Muscle of leg (tissue), 11 donors: ENCODE results near the gene HOXA7. TPM values are rescaled to one million over a fixed set of nuclear protein-coding genes. Genes with fewer than 3 reads are reported as not detected.
A peak's percentile ranks its signal among the peaks of the same experiment; 100 is the strongest.

Experiments used
- DNase-seq: peaks from one replicate; pipeline ENCODE4 v3.0.0; 2013
- H3K27ac ChIP-seq: one replicate; pipeline ENCODE4 v1.5.1; 2013; ENCODE audit warnings: mild to moderate bottlenecking, low read length, control low read depth
- H3K27me3 ChIP-seq: one replicate; pipeline ENCODE4 v1.6.1; 2013; ENCODE audit warnings: low read length; ENCODE audit not compliant: control insufficient read depth, insufficient read depth
- H3K36me3 ChIP-seq: one replicate; pipeline ENCODE4 v1.6.1; 2013; ENCODE audit warnings: low read length; ENCODE audit not compliant: control insufficient read depth, insufficient read depth
- H3K4me1 ChIP-seq: one replicate; pipeline ENCODE4 v1.6.1; 2013; ENCODE audit warnings: low read length; ENCODE audit not compliant: control insufficient read depth, insufficient read depth
- H3K4me3 ChIP-seq: one replicate; pipeline ENCODE4 v1.5.1; 2013; ENCODE audit warnings: low read length, control low read depth
- H3K9me3 ChIP-seq: replicated peaks from 2 replicates; pipeline ENCODE4 v1.6.1; 2013; ENCODE audit warnings: low read depth, low read length; ENCODE audit not compliant: control insufficient read depth
- WGBS: methylation state at CpG from one replicate; pipeline ENCODE4 v1.1.5; 2013; ENCODE audit warnings: missing lambda C conversion rate; ENCODE audit not compliant: insufficient coverage; 5-methylcytosine and 5-hydroxymethylcytosine counted together
- polyA plus RNA-seq, 8 donors: library from polyadenylated mRNA; unstranded; fragments of 120-200 nt; gene quantifications; one replicate each; pipeline versions ENCODE4 v1.2.1 to v1.2.3, GENCODE V29; 2013; ENCODE audit warnings: inconsistent platforms in 1 of 8, low replicate concordance in 1 of 8; ENCODE audit not compliant: insufficient read length in 8 of 8, insufficient read depth in 1 of 8
- total RNA-seq: library from RNA; stranded (reverse); fragments of 120-200 nt; gene quantifications from one replicate; pipeline ENCODE4 v1.2.4, GENCODE V29; 2013

The HOXA7 gene
- total and polyA plus RNA-seq, 9 donors, result 3.9 to 16.3 (median 11.5) TPM

DNA sequence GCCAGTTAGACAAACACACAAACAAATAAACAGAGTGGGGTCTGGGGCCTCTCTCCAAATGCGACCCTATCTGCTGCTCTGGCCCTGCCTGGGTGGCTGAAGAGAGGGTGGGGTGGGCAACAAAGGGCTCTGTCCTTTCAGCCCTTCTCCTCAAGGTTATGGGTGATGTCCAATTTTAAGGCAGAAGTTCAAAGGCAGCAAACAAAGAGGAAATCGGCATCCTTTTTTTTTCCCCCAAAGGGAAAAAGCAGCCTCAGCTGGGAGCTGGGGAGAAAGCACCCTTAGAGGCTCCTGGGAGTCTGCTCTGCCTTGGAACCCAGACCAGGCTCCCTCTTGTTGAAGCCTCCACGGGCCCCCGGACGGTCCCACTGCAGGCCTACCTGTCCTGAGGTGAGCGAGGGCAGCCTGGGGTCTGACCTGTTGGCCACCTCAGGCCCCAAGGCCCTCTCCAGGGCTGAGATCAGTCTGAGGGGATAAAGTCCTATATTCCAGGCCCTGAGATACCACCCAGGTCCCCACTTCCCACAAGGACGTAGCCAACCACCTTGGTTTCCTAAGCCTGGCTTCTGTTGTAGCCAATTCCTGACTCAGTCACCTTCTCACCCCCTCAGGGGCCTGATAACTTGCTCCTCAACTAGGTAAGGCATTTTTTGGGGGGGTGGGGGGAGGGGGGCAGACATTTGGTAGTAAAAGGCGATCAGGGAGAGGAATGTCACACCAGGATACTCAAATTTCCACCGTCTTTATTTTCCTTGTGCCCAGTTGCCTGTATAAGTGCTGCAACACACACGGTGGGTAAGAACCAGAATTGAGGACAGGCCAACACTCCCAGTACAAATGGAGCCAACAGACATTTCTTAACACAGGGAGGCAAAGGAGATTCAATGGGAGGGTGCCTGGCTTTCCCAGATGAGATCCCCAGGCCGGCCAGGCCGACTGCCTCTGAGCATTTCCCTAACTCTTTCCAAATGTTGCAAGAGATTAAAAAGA, 24.3 kb upstream of the HOXA7 start:
- peaks cover 73% of the 10 kb centered on the region for H3K27me3 ChIP-seq
- peak overlapping the region; percentile 96 for H3K27ac ChIP-seq
- H3K4me3 ChIP-seq, result no peak overlapping the region
- no peaks in the 10 kb centered on the region for H3K36me3 ChIP-seq
- DNase-seq, result peak; percentile 50
- no peaks in the 10 kb centered on the region for H3K9me3 ChIP-seq
- WGBS, result 46% methylated on average over 4 of the region's 12 CpGs
- H3K4me1 ChIP-seq, result peaks cover 76% of the 10 kb centered on the region

DNA sequence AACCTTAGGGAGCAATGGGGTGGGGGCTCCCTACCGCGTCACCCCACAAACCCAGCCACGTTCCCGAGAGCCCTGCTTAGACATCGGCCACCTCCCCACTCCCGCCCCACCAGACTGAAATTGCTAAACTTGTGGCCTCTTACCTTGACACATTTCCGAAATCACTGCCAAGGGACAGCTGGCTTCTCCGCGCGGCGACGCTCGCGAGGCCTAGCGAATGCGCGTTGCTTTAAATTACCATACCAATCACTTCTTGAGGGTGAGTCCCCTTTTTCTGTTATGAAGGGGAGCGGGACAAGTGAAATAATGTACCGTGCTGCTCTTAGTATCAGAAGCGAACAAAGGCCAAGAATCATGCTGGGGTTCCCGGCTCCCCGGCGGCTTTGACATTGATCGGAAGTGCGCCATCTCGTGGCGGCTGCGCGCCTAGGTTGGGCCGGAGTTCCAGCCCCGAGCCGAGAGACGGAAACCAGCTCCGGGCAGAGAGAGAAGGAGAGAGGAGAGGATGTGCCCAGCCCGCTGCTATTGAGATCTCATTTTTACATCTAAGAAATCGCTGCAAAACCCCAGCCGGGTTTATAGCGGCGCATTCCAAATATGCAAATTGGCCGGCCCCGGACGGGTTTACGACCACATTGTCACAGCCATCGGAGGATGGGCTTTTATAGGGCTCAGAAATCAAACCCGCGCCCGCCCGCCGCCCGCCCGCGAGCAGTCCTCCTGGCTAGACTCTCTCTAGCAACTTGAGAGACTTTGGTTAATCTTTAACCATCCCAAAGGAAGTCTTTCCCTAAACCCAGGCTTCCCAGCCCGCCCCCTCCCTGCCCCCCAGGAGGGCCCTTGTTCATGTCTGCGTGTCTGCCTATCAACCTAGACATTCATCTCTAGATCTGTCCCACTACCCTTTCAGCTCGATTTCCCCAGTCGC, 23.3 kb upstream of the HOXA7 start:
- H3K27ac ChIP-seq, result peak overlapping the region; percentile 96
- H3K9me3 ChIP-seq, result no peaks in the 10 kb centered on the region
- peaks cover 78% of the 10 kb centered on the region for H3K4me1 ChIP-seq
- H3K27me3 ChIP-seq, result peaks cover 71% of the 10 kb centered on the region
- H3K36me3 ChIP-seq, result no peaks in the 10 kb centered on the region
- peak overlapping the region; percentile 62 for H3K4me3 ChIP-seq
- peak; percentile 94 for DNase-seq
- 7% methylated on average over 41 of the region's 56 CpGs for WGBS

DNA sequence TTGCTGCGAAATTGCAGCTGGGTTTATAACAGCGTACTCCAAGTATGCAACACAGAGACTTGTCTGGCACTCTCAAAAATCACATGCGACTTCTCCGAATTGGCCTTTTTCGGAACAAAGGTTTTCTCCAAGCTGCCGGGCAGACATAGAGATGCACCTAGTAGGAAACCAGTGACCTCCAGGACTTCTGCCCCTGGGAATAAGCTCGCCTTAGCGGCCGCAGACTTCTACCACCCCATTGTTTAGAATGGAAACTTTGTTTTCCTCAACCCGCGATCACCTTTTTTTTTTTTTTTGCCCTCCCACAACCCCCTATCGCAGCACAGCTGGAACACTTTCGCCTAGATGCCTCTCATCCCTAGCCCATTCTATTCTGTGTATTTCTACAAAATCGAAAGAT, 22.6 kb upstream of the HOXA7 start:
- Histone ChIP-seq H3K36me3 (no peaks in the 10 kb centered on the region), H3K9me3 (no peaks in the 10 kb centered on the region), H3K27ac (peak overlapping the region; percentile 96), H3K4me3 (peak overlapping the region; percentile 62), H3K4me1 (peaks cover 80% of the 10 kb centered on the region), H3K27me3 (peaks cover 72% of the 10 kb centered on the region)
- peak; percentile 72 for DNase-seq
- 15% methylated on average over 9 of the region's 14 CpGs for WGBS

DNA sequence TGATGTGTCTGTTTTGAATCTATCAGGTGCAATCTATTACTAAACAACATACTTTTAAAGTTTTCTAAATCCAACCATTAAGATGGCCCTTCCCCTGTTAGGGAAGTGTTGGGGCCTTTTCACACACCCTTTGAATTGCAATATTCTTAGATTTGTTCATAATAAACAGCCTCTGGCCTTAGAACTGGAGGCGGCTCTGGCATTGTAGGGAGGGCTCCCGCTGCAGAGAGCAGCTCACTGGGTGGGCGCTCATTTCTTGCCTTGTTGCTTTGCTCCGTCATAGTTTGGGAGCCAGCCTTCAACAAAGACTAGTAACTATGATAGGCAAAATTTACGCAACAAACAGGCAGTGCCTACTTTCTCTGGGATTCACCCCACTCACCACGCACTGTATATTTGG, 21.9 kb upstream of the HOXA7 start:
- Histone ChIP-seq H3K9me3 (no peaks in the 10 kb centered on the region), H3K4me1 (peaks cover 75% of the 10 kb centered on the region), H3K36me3 (no peaks in the 10 kb centered on the region), H3K27me3 (peaks cover 66% of the 10 kb centered on the region), H3K27ac (peak overlapping the region; percentile 96), H3K4me3 (peak overlapping the region; percentile 62)
- peak; percentile 76 for DNase-seq
- 38% methylated on average over 3 of the region's 6 CpGs for WGBS

DNA sequence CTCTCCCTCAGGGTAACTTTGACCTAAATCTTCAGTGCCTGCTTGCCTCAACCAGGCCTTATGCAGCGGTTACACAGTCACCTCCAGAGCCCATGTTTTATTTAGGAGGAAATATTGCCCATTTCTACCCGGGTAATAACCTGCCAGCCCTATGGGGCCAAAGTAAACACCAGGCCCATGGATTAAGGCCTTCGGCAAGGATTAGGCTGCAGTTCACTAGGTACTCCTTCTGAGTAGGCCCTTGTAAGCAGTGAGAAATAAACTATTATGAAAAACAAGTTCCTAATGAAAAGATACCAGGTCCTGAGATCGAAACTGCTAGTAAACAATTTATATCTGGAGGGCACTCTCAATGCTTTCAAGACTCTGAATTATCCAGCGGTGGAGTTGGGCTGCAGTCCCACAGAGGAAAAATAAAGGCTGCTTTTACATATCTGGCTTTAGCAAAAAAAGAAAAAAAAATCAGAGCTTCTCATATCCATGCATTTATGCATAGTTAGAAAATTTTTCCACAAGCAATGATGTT, 21.4 kb upstream of the HOXA7 start:
- WGBS, result no CpG with 5 or more reads among the region's 5 CpGs
- peaks cover 70% of the 10 kb centered on the region for H3K4me1 ChIP-seq
- peak overlapping the region; percentile 96 for H3K27ac ChIP-seq
- no peaks in the 10 kb centered on the region for H3K36me3 ChIP-seq
- H3K27me3 ChIP-seq, result peaks cover 64% of the 10 kb centered on the region
- H3K4me3 ChIP-seq, result peak overlapping the region; percentile 62
- no peaks in the 10 kb centered on the region for H3K9me3 ChIP-seq
- DNase-seq, result peak; percentile 47

DNA sequence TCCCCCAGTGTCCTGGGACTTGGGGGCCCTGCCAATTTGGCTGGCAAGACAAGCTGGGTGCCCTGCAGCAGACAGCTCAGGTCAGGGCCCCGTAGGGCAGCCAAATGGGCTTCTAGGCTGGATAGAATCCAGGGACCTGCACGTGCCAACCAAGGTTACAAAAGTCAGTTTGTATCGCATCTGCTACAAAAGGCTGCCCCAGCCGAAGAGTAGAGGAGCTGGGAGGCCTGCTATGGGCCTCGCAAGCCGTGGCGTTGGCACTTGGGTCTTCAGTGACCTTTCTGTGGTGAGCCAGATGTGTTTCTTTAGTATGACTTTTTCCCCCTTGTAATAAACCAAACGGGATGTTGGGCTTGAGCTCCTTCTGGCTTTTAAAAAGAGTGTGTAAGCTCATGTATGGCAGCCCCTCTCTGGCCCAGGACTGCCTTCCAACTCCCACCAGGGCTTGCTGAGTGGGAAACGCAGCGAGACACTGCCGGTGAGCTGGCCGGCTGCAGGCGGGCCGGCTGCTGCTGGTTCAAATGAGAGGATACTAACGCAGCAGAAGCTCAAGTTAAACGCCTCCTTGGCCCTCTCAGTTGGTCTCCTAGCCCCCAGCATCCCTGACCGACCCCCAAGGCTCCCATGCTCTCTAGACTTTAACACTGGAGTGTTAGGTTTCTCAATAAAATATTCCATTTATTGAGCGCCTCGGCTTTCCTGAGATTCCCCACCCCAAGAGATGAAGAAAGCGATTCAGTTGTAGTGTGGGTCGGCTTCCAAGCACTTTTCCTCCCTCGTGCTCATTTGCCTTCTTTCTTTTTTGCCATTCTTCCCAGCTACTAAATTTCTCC, 20.7 kb upstream of the HOXA7 start:
- peak overlapping the region; percentile 96 for H3K27ac ChIP-seq
- no peaks in the 10 kb centered on the region for H3K9me3 ChIP-seq
- peak; percentile 66 for DNase-seq
- H3K36me3 ChIP-seq, result peaks cover 1% of the 10 kb centered on the region
- H3K27me3 ChIP-seq, result peaks cover 64% of the 10 kb centered on the region
- peaks cover 69% of the 10 kb centered on the region for H3K4me1 ChIP-seq
- WGBS, result 25% methylated on average over 12 of the region's 22 CpGs
- peak overlapping the region; percentile 62 for H3K4me3 ChIP-seq

DNA sequence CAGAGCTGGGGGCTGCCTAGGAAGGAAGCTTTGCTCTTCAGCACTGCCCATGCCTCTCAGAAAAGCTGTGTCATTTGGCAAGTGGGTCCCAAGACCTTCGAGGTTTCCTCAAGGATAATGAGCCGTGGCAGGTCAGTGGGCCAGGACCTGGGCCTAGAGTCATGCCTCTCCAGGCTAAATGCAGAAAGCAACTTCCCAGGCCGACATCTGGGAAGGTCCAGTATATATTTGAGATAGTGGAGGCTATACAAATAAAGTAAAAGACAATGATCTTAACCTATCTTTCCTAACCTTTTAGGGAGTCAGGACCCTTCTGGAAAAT, 20.0 kb upstream of the HOXA7 start:
- peaks cover 65% of the 10 kb centered on the region for H3K27me3 ChIP-seq

DNA sequence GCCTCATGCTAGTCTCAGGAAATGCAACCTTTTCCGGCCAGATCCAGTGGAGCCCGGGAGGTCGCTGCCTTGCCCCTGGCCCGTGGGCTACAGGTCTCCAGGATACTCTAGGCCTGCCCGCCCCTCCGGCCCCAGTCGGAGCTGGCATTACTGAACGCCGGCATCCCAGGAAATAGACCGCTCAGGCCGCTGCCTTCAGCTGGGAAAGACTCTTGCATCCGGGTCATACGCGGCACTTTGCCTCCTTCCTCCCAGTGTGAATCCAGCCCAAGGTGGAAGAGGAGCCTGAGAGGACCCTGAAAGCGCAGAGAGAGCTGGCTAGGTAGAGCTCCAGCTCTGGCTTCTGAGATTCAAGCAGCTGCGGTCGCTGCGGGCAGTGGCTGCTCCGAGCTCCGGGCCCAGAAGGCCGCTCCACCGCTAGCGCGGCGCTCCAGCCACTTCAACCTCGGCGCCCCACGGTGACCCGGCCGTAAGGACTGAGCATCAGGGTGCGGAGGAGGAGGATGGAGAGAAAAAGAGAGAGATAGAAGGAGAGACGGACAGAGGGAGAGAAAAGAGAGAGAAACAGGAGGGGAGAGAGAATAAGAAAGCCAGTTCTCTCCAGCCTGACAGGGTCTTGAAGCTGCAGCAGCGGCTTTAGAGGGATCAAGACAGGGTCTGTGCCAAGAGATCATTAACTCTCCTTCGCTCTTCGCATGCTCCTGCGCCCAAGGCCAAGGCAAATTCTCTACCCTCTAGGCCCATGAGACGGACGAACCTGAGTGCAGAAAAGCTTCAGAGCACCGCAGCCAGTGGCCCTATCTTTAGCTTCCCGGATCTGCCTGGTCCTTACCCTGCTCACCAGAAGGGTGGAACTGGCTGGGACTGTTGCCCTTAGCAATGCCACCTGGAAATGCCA, 19.4 kb upstream of the HOXA7 start:
- Histone ChIP-seq H3K27ac (peak overlapping the region; percentile 96), H3K27me3 (peaks cover 69% of the 10 kb centered on the region), H3K9me3 (no peaks in the 10 kb centered on the region), H3K36me3 (peaks cover 12% of the 10 kb centered on the region), H3K4me1 (peaks cover 67% of the 10 kb centered on the region), H3K4me3 (peak overlapping the region; percentile 44)
- WGBS, result 19% methylated on average over 38 of the region's 40 CpGs
- peak; percentile 74 for DNase-seq

More for the DNA sequence above, 20.0 kb upstream of the HOXA7 start:
- H3K27ac ChIP-seq, result peak overlapping the region; percentile 96
- WGBS, result 24% methylated on average over 2 of the region's 3 CpGs
- peaks cover 66% of the 10 kb centered on the region for H3K4me1 ChIP-seq
- no peaks in the 10 kb centered on the region for H3K9me3 ChIP-seq
- peak overlapping the region; percentile 44 for H3K4me3 ChIP-seq
- peaks cover 8% of the 10 kb centered on the region for H3K36me3 ChIP-seq
- DNase-seq, result no peak
